K562 (cell line): Measurements from ENCODE around the gene HES6. TPM values are rescaled to one million over a fixed set of nuclear protein-coding genes. Genes with fewer than 3 reads are reported as not detected.

Experiments
- ATF6 ChIP-seq: sonication (generic); formaldehyde crosslinking; IDR thresholded peaks from 2 replicates; pipeline ENCODE4 v1.4.0; 2020; ENCODE audit warnings: mild to moderate bottlenecking, missing genetic modification reagents
- BRF2 ChIP-seq: IDR thresholded peaks from 3 replicates; pipeline ENCODE4 v1.6.1; 2011; ENCODE audit warnings: borderline replicate concordance, mild to moderate bottlenecking; ENCODE audit not compliant: insufficient read length, insufficient read depth
- CREBBP ChIP-seq: IDR thresholded peaks from one replicate; pipeline ENCODE4 v1.6.1; 2012; ENCODE audit warnings: low read depth, mild to moderate bottlenecking, control low read depth, inconsistent platforms, low read length
- E2F5 ChIP-seq: sonication (generic); formaldehyde crosslinking; IDR thresholded peaks from 2 replicates; pipeline ENCODE4 v1.8.0; 2022; ENCODE audit warnings: mild to moderate bottlenecking, missing genetic modification reagents
- ESRRA ChIP-seq: fragments of 450-650 bp; IDR thresholded peaks from 2 replicates; pipeline ENCODE4 v1.6.1; 2014; ENCODE audit warnings: low read depth, mild to moderate bottlenecking, moderate library complexity, borderline replicate concordance
- NCOA6 ChIP-seq: fragments of 450-650 bp; IDR thresholded peaks from 2 replicates; pipeline ENCODE4 v1.6.1; 2017; ENCODE audit warnings: mild to moderate bottlenecking
- RBFOX2 ChIP-seq: fragments of 200-400 bp; formaldehyde crosslinking; IDR thresholded peaks from 2 replicates; pipeline ENCODE4 v1.6.1; 2017; ENCODE audit warnings: low read depth, mild to moderate bottlenecking, low read length, moderate library complexity
- TOE1 ChIP-seq, 2 experiments: fragments of 450-650 bp in 1 of 2; sonication (generic) in 1 of 2; formaldehyde crosslinking in 1 of 2; IDR thresholded peaks; 2 replicates each; pipeline versions ENCODE4 v1.7.1 to v1.8.0; 2016 to 2022; ENCODE audit warnings: borderline replicate concordance in 2 of 2, mild to moderate bottlenecking in 2 of 2, antibody characterized with exemption in 1 of 2, inconsistent platforms in 1 of 2, low read depth in 1 of 2, missing genetic modification reagents in 1 of 2, moderate library complexity in 1 of 2
- XRCC3 ChIP-seq: fragments of 450-650 bp; IDR thresholded peaks from 2 replicates; pipeline ENCODE4 v1.6.1; 2017; ENCODE audit warnings: mild to moderate bottlenecking, moderate library complexity
- ZBED1 ChIP-seq: IDR thresholded peaks from 2 replicates; pipeline ENCODE4 v1.6.1; 2014
- ZNF217 ChIP-seq: sonication (generic); formaldehyde crosslinking; IDR thresholded peaks from 2 replicates; pipeline ENCODE4 v1.8.0; 2022; ENCODE audit warnings: mild to moderate bottlenecking, missing genetic modification reagents
- ZNF311 ChIP-seq: fragments of 250-450 bp; sonication (Bioruptor Pico); IDR thresholded peaks from 2 replicates; pipeline ENCODE4 v1.4.0; 2020; ENCODE audit warnings: mild to moderate bottlenecking, moderate library complexity
- ZNF395 ChIP-seq: fragments of 200-800 bp; sonication (Bioruptor generic); IDR thresholded peaks from 2 replicates; pipeline ENCODE4 v1.6.1; 2017; ENCODE audit warnings: missing genetic modification characterization, missing compliant biosample characterization
- ZNF592 ChIP-seq: fragments of 450-650 bp; IDR thresholded peaks from 2 replicates; pipeline ENCODE4 v1.6.1; 2017; ENCODE audit warnings: antibody characterized with exemption, mild to moderate bottlenecking
- polyA plus RNA-seq, 8 experiments: library from polyadenylated mRNA; depleted of rRNA in 4 of 8; stranded (reverse) in 5 of 8; unstranded in 3 of 8; fragments of >200 nt; fragmentation: Nextera tagmentation in 2 of 8; fragmentation: Illumina TruSeq in 1 of 8; extraction: Ambion mirVana in 2 of 8; extraction: Trizol in 1 of 8; gene quantifications; 2 replicates each; pipeline versions ENCODE4 v1.2.1 to v1.2.3, GENCODE V29; 2011 to 2014; ENCODE audit warnings: inconsistent platforms in 1 of 8, missing spikeins in 1 of 8
- total RNA-seq, 7 experiments: library from RNA; depleted of rRNA in 6 of 7; stranded (reverse); fragments of >200 nt in 6 of 7; fragmentation: Illumina TruSeq in 2 of 7; extraction: Trizol in 2 of 7; gene quantifications; 2 replicates each; pipeline versions ENCODE4 v1.2.1 to v1.2.3, GENCODE V29; 2011 to 2021; ENCODE audit warnings: low replicate concordance in 1 of 7

The HES6 gene
- total and polyA plus RNA-seq, 9 of the 15 experiments (the other 6 are each of a cell fraction or from before 2014, with no cell fraction given): 6.2 to 133 (median 29.2) TPM

- TF ChIP-seq ATF6 (CRISPR knock-in tag) (no peak), RBFOX2 (peak; percentile 90), XRCC3 (no peak), ZNF395 (CRISPR knock-in tag) (peak; percentile 70; the same call in 1 of the 2 replicates), TOE1 (IDR thresholded peaks at IDR 0.05; ENCODE audit: borderline replicate concordance) (no peak), TOE1 (CRISPR knock-in tag; IDR thresholded peaks at IDR 0.05; ENCODE audit: borderline replicate concordance, low read depth) (no peak), E2F5 (CRISPR knock-in tag) (no peak), ZNF592 (peak; percentile 86), ZNF217 (CRISPR knock-in tag) (no peak), CREBBP (no peak), ESRRA (no peak), NCOA6 (peak; percentile 36; the same call in 1 of the 2 replicates), ZNF311 (CRISPR knock-in tag) (no peak), BRF2 (no peak), ZBED1 (no peak)
Observed at GRCh38 chr2:238231251-238231793, 8.5 kb downstream of the HES6 start (continued).
